SW480 (cell line): ENCODE results near the gene GAL3ST1.

Experiments
- DNase-seq: peaks from one replicate; pipeline ENCODE4 v3.0.0-alpha.2; 2016; ENCODE audit warnings: low spot score

The GAL3ST1 gene

GRCh38 chr22:30531651-30532608 is 42.5 kb downstream of the GAL3ST1 start:
- DNase-seq: no peak

DNA sequence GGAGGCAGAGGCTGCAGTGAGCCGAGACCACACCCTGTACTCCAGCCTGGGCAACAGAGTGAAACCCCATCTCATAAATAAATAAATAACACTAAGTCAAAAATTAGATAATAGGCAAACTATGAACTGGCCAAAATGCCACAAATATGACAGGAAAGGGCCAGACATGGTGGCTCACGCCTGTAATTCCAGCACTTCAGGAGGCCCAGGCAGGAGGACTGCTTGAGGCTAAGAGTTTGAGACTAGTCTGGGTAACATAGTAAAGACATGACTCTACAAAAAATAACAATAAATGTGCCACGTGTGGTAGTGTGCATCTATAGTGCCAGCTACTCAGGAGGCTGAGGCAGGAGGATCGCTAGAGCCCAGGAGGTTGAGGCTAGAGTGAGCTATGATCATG is 47.8 kb downstream of the GAL3ST1 start:
- no peak for DNase-seq

DNA sequence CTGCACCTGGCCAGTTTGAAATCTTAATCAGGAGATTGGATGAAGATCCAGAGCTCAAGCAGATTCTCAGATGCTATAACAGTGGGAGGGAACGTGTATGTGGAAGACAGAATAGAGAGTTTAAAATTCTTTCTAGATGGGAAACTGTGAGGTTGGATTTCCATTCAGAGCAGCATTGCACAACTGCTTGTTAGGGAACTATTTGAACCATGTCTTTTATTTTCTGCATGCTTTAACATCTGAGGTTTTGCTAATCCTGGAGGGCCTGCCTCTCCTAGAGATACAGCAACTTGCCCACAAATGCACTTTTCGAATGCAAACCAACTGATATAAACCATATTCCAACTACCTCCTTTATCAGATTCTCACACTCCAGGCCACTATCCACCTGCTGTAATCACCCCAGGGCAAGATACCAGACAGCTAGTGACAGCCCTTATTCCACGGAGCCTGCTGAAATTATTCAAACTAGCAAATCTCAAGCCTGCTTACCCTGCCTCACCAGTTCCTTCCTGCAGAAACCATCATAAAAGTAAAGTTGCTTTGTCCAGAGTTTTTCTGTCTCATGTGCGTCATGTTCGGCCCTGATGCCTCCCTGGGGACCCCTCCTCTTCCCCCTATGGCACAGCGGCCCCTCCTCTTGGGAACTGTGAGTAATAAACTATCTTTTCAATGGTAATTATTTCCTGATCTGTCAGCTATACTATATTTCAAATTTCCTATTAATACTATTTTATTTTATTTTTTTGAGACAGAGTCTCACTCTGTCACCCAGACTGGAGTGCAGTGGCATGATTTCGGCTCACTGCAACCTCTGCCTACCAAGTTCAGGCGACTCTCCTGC is 50.6 kb downstream of the GAL3ST1 start:
- no peak for DNase-seq

- no peak for DNase-seq
Measured at GRCh38 chr22:30521368-30522156, 52.9 kb downstream of the GAL3ST1 start.

DNA sequence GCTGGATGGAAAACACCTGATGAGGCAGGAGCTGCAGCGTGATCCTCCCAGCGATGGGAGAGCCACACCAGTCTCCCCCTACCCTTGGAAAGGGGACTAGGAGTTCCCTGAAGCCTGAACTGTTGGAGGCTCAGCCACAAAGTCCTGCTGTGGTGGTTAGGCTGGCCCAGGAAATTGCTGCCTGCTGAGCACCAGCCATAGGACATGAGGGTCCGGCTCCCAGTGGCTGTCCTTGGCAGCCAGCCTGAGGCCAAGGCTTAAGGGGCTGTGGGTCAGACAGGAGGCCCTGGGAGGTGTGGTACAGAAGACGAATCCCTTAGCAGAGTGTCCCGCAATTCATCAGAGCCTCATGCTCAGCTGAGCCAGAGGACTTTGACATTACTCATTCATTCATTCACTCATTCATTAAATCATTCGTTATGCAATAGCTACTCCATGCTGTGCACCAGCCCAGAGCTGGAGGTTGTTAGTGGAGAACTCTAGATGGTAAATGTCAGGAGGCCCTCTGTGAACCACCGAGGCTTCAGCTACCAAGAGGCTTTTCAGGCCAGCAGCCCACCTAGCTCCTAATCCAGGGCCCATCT is 54.5 kb downstream of the GAL3ST1 start:
- no peak for DNase-seq

GRCh38 chr22:30516731-30517130 is 57.7 kb downstream of the GAL3ST1 start:
- DNase-seq: no peak

- DNase-seq: no peak
Measured at GRCh38 chr22:30516273-30516672, 58.2 kb downstream of the GAL3ST1 start.

GRCh38 chr22:30514252-30514651 is 60.2 kb downstream of the GAL3ST1 start:
- DNase-seq: peak; percentile 66

- no peak for DNase-seq
Measured at GRCh38 chr22:30513462-30513861, 61.0 kb downstream of the GAL3ST1 start.

- no peak for DNase-seq
Measured at GRCh38 chr22:30511911-30512310, 62.6 kb downstream of the GAL3ST1 start.

DNA sequence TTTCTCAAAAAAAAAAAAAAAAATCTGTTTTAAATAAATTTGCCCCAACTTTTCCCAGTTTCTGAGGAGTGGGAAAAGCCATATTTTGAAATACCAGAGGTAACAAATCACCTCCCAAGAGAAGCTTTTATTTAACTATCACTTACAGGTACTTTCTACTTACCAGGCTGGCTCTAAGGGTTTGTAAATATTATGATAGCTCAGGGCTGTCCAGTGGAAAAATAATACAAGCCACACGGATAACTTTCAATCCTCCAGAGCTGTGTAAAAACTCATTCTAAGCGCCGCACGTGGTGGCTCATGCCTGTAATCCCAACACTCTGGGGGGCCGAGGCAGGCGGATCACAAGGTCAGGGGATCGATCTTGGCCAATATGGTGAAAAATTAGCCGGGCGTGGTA is 63.4 kb downstream of the GAL3ST1 start:
- DNase-seq: no peak

GRCh38 chr22:30508216-30508615 is 66.2 kb downstream of the GAL3ST1 start:
- DNase-seq: no peak

DNA sequence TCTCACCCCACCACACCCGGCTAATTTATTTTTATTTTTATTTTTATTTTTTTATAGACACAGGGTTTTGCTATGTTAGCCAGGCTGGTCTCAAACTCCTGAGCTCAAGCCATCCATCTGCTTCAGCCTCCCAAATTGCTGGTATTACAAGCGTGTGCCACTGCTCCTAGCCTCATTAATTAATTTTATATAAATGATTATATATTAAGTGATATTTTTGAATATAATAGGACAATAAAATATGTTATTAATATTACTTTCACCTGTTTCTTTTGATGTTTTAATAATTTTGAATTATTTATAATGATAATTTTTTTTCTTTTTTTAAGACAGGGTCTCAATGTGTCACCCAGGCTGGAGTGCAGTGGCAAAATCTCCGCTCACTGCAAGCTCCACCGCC is 66.8 kb downstream of the GAL3ST1 start:
- no peak for DNase-seq

DNA sequence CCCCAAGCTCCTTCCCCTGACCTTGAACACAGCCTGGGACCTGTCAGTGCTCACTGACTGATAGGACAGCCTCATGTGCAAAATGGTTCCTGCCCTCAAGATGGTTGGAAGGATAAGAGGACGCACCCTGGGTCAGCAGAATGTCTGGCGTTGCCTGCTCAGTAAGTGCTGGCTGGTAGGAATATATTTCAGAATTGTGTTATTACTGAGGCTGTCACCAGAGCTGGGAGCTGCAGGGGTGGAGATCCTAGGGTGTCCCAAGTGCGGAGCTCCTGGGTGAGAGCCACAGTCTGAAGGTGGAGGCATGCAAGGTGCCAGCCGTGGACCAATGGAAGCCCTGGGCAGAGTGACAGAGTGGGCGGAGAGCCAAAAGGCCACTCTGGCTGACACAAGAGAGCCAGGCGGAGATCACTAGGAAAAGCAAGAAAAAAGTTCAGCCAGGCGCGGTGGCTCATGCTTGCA is 67.9 kb downstream of the GAL3ST1 start:
- DNase-seq: no peak
